WTC11 (cell line): ENCODE results near the gene CACNG5. TPM values are rescaled to one million over a fixed set of nuclear protein-coding genes. Genes with fewer than 3 reads are reported as not detected.

Source experiments
- FOXK1 ChIP-seq: sonication (generic); formaldehyde crosslinking; IDR thresholded peaks from 2 replicates; pipeline ENCODE4 v1.8.0; 2022; ENCODE audit warnings: mild to moderate bottlenecking, moderate library complexity, missing genetic modification reagents
- GABPB1 ChIP-seq: sonication (generic); formaldehyde crosslinking; IDR thresholded peaks from 2 replicates; pipeline ENCODE4 v1.8.1; 2023; ENCODE audit warnings: mild to moderate bottlenecking, missing genetic modification reagents
- NR1H2 ChIP-seq: sonication (generic); formaldehyde crosslinking; IDR thresholded peaks from 2 replicates; pipeline ENCODE4 v1.9.0; 2021; ENCODE audit warnings: mild to moderate bottlenecking, moderate library complexity, missing genetic modification reagents
- ZNF263 ChIP-seq: sonication (generic); formaldehyde crosslinking; IDR thresholded peaks from 2 replicates; pipeline ENCODE4 v1.8.1; 2022; ENCODE audit warnings: low read depth, mild to moderate bottlenecking, moderate library complexity, missing genetic modification reagents
- total RNA-seq: library from RNA; stranded (reverse); gene quantifications from 3 replicates; pipeline ENCODE4 v1.2.3, GENCODE V29; 2021
- TF ChIP-seq, protein P1 (sequence below): fragments of 250-450 bp; sonication (Bioruptor Pico); IDR thresholded peaks from 2 replicates; pipeline ENCODE4 v1.9.0; 2021; ENCODE audit warnings: mild to moderate bottlenecking
- TF ChIP-seq, protein P2 (sequence below): sonication (generic); formaldehyde crosslinking; IDR thresholded peaks from 2 replicates; pipeline ENCODE4 v1.8.1; 2022; ENCODE audit warnings: missing genetic modification reagents, borderline replicate concordance
- TF ChIP-seq, protein P3 (sequence below): sonication (generic); formaldehyde crosslinking; IDR thresholded peaks from 2 replicates; pipeline ENCODE4 v1.8.1; 2022; ENCODE audit warnings: low read depth, missing genetic modification reagents, borderline replicate concordance
- TF ChIP-seq, protein P4 (sequence below): sonication (generic); formaldehyde crosslinking; IDR thresholded peaks from 2 replicates; pipeline ENCODE4 v1.8.0; 2023; ENCODE audit warnings: missing genetic modification reagents, mild to moderate bottlenecking, borderline replicate concordance
- TF ChIP-seq, protein P5 (sequence below): sonication (generic); formaldehyde crosslinking; IDR thresholded peaks from 2 replicates; pipeline ENCODE4 v1.8.0; 2022; ENCODE audit warnings: mild to moderate bottlenecking, missing genetic modification reagents
- TF ChIP-seq, protein P6 (sequence below): sonication (generic); formaldehyde crosslinking; IDR thresholded peaks from 2 replicates; pipeline ENCODE4 v1.8.0; 2022; ENCODE audit warnings: missing genetic modification reagents
- TF ChIP-seq, protein P7 (sequence below): sonication (generic); formaldehyde crosslinking; IDR thresholded peaks from 2 replicates; pipeline ENCODE4 v1.8.1; 2023; ENCODE audit warnings: mild to moderate bottlenecking, moderate library complexity, missing genetic modification reagents
- TF ChIP-seq, protein P8 (sequence below): sonication (generic); formaldehyde crosslinking; IDR thresholded peaks from 2 replicates; pipeline ENCODE4 v1.8.0; 2023; ENCODE audit warnings: missing genetic modification reagents

The CACNG5 gene
- total RNA-seq, 1 experiment from 2014 or later, result 1.9 TPM

DNA sequence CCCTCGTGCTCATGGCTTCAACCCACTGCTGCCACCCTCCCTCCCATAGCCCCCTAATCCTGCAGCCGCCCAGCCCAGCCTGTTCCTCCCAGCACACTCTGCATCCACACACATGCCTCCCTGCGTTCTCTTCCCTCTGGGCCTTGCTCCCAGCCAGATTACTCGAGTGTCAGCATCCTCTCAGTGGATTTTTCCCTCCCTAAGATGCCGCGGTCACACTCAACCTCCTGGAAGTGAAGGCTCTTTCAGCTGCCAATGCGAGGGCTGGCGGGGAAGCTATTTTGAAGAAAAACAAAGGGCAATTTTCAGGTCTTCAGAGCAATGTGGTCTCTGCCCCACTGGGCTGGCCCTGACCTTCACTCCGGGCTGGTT lies 23.2 kb upstream of the CACNG5 start (continued):
- TF ChIP-seq, protein P1, sequence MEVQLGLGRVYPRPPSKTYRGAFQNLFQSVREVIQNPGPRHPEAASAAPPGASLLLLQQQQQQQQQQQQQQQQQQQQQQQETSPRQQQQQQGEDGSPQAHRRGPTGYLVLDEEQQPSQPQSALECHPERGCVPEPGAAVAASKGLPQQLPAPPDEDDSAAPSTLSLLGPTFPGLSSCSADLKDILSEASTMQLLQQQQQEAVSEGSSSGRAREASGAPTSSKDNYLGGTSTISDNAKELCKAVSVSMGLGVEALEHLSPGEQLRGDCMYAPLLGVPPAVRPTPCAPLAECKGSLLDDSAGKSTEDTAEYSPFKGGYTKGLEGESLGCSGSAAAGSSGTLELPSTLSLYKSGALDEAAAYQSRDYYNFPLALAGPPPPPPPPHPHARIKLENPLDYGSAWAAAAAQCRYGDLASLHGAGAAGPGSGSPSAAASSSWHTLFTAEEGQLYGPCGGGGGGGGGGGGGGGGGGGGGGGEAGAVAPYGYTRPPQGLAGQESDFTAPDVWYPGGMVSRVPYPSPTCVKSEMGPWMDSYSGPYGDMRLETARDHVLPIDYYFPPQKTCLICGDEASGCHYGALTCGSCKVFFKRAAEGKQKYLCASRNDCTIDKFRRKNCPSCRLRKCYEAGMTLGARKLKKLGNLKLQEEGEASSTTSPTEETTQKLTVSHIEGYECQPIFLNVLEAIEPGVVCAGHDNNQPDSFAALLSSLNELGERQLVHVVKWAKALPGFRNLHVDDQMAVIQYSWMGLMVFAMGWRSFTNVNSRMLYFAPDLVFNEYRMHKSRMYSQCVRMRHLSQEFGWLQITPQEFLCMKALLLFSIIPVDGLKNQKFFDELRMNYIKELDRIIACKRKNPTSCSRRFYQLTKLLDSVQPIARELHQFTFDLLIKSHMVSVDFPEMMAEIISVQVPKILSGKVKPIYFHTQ (CRISPR knock-in tag), result no peak
- TF ChIP-seq GABPB1 (CRISPR knock-in tag), result no peak
- TF ChIP-seq, protein P2, sequence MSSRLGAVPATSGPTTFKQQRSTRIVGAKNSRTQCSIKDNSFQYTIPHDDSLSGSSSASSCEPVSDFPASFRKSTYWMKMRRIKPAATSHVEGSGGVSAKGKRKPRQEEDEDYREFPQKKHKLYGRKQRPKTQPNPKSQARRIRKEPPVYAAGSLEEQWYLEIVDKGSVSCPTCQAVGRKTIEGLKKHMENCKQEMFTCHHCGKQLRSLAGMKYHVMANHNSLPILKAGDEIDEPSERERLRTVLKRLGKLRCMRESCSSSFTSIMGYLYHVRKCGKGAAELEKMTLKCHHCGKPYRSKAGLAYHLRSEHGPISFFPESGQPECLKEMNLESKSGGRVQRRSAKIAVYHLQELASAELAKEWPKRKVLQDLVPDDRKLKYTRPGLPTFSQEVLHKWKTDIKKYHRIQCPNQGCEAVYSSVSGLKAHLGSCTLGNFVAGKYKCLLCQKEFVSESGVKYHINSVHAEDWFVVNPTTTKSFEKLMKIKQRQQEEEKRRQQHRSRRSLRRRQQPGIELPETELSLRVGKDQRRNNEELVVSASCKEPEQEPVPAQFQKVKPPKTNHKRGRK (CRISPR knock-in tag), result no peak
- TF ChIP-seq, protein P3, sequence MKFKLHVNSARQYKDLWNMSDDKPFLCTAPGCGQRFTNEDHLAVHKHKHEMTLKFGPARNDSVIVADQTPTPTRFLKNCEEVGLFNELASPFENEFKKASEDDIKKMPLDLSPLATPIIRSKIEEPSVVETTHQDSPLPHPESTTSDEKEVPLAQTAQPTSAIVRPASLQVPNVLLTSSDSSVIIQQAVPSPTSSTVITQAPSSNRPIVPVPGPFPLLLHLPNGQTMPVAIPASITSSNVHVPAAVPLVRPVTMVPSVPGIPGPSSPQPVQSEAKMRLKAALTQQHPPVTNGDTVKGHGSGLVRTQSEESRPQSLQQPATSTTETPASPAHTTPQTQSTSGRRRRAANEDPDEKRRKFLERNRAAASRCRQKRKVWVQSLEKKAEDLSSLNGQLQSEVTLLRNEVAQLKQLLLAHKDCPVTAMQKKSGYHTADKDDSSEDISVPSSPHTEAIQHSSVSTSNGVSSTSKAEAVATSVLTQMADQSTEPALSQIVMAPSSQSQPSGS (CRISPR knock-in tag), result no peak
- TF ChIP-seq, protein P4, sequence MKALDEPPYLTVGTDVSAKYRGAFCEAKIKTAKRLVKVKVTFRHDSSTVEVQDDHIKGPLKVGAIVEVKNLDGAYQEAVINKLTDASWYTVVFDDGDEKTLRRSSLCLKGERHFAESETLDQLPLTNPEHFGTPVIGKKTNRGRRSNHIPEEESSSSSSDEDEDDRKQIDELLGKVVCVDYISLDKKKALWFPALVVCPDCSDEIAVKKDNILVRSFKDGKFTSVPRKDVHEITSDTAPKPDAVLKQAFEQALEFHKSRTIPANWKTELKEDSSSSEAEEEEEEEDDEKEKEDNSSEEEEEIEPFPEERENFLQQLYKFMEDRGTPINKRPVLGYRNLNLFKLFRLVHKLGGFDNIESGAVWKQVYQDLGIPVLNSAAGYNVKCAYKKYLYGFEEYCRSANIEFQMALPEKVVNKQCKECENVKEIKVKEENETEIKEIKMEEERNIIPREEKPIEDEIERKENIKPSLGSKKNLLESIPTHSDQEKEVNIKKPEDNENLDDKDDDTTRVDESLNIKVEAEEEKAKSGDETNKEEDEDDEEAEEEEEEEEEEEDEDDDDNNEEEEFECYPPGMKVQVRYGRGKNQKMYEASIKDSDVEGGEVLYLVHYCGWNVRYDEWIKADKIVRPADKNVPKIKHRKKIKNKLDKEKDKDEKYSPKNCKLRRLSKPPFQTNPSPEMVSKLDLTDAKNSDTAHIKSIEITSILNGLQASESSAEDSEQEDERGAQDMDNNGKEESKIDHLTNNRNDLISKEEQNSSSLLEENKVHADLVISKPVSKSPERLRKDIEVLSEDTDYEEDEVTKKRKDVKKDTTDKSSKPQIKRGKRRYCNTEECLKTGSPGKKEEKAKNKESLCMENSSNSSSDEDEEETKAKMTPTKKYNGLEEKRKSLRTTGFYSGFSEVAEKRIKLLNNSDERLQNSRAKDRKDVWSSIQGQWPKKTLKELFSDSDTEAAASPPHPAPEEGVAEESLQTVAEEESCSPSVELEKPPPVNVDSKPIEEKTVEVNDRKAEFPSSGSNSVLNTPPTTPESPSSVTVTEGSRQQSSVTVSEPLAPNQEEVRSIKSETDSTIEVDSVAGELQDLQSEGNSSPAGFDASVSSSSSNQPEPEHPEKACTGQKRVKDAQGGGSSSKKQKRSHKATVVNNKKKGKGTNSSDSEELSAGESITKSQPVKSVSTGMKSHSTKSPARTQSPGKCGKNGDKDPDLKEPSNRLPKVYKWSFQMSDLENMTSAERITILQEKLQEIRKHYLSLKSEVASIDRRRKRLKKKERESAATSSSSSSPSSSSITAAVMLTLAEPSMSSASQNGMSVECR (CRISPR knock-in tag), result no peak
- TF ChIP-seq FOXK1 (CRISPR knock-in tag), result no peak
- no peak for TF ChIP-seq NR1H2 (CRISPR knock-in tag)
- TF ChIP-seq, protein P5, sequence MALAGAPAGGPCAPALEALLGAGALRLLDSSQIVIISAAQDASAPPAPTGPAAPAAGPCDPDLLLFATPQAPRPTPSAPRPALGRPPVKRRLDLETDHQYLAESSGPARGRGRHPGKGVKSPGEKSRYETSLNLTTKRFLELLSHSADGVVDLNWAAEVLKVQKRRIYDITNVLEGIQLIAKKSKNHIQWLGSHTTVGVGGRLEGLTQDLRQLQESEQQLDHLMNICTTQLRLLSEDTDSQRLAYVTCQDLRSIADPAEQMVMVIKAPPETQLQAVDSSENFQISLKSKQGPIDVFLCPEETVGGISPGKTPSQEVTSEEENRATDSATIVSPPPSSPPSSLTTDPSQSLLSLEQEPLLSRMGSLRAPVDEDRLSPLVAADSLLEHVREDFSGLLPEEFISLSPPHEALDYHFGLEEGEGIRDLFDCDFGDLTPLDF (CRISPR knock-in tag), result no peak
- TF ChIP-seq, protein P6, sequence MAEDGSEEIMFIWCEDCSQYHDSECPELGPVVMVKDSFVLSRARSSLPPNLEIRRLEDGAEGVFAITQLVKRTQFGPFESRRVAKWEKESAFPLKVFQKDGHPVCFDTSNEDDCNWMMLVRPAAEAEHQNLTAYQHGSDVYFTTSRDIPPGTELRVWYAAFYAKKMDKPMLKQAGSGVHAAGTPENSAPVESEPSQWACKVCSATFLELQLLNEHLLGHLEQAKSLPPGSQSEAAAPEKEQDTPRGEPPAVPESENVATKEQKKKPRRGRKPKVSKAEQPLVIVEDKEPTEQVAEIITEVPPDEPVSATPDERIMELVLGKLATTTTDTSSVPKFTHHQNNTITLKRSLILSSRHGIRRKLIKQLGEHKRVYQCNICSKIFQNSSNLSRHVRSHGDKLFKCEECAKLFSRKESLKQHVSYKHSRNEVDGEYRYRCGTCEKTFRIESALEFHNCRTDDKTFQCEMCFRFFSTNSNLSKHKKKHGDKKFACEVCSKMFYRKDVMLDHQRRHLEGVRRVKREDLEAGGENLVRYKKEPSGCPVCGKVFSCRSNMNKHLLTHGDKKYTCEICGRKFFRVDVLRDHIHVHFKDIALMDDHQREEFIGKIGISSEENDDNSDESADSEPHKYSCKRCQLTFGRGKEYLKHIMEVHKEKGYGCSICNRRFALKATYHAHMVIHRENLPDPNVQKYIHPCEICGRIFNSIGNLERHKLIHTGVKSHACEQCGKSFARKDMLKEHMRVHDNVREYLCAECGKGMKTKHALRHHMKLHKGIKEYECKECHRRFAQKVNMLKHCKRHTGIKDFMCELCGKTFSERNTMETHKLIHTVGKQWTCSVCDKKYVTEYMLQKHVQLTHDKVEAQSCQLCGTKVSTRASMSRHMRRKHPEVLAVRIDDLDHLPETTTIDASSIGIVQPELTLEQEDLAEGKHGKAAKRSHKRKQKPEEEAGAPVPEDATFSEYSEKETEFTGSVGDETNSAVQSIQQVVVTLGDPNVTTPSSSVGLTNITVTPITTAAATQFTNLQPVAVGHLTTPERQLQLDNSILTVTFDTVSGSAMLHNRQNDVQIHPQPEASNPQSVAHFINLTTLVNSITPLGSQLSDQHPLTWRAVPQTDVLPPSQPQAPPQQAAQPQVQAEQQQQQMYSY, result no peak
- TF ChIP-seq, protein P7, sequence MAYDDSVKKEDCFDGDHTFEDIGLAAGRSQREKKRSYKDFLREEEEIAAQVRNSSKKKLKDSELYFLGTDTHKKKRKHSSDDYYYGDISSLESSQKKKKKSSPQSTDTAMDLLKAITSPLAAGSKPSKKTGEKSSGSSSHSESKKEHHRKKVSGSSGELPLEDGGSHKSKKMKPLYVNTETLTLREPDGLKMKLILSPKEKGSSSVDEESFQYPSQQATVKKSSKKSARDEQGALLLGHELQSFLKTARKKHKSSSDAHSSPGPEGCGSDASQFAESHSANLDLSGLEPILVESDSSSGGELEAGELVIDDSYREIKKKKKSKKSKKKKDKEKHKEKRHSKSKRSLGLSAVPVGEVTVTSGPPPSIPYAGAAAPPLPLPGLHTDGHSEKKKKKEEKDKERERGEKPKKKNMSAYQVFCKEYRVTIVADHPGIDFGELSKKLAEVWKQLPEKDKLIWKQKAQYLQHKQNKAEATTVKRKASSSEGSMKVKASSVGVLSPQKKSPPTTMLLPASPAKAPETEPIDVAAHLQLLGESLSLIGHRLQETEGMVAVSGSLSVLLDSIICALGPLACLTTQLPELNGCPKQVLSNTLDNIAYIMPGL (CRISPR knock-in tag), result no peak
- TF ChIP-seq, protein P8, sequence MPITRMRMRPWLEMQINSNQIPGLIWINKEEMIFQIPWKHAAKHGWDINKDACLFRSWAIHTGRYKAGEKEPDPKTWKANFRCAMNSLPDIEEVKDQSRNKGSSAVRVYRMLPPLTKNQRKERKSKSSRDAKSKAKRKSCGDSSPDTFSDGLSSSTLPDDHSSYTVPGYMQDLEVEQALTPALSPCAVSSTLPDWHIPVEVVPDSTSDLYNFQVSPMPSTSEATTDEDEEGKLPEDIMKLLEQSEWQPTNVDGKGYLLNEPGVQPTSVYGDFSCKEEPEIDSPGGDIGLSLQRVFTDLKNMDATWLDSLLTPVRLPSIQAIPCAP, result no peak
- TF ChIP-seq ZNF263, result no peak
